Measurements from ENCODE around the gene KLHL29.
"Not testable (repeated sequence)": the region's sequence is repeated elsewhere in the genome, so short reads cannot be mapped to it uniquely, and the experiment has no call there.

KLHL29 gene

DNA sequence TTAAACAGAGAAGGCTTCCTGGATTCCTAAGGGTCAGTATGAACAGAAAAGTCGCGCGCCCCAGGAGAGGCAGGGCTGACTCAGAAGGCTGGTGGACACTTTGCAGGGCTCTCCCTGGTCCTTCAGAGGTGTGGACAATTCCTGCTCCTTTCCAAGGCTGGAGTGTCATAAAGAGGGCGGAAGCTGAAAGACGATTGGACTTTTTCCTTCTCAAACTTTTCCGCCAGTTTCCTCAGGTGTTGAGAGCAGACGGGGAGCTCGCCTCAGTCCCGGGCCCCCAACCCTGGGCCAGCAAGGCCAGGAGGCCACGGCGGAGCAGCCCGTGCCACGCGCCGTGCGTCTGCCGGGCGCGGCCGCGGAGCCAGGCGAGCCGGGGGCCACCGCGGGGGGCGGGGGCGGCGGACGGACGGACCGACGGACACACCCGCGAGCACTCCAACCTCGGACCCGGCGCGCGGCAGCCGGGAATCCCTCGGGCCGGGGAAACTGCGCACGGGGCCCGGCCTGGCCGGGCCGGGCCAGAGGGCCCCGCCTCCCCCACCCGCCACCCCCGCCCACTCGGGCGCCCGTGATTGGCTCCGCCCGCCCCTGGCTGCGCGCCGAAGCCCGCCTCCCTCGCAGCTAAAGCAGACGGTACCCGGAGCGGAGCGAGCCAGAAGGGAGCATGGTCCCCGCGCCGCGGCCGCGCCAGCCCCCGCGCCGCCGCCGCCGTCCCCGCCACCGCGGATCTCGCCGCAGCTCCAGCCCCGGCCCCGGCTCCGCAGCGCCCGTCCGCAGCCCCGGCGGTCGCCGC is at the start of gene KLHL29:
KLHL29 (plus strand) TSS at position 629 of the 793 bp plus-strand sequence. CDS start 177,018 bp downstream, outside the sequence.
- peak; percentile 85 for DNase-seq
- in situ Hi-C loops (cut with HindIII; ENCODE audit: low pct_ligation_motif_present, low pct_unique_long_range_greater_than_20kb, low sequenced_read_pairs): no loop called here

GRCh38 chr2:23335550-23335949 is 49.4 kb upstream of the KLHL29 start:
- in situ Hi-C loops (cut with HindIII; ENCODE audit: low pct_ligation_motif_present, low pct_unique_long_range_greater_than_20kb, low sequenced_read_pairs): no loop called here
- DNase-seq: no peak

DNA sequence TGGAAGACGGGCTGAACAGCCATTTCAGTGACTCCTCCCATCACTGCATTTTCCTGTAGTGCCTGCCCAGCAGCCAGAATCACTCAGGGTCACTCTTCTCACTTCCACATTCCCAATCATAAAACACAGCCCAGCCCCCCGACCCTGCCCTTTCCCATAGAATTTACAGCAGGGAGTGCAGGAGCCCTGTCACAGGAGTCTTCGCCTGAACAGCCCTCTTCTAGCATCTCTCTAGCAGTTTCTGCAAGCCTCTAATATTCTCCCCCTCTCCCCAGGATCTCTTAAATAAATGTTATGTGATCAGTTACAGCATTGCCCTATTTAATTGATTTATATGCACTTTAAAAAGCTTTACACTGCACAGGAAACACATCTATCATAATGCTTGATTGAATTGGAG is 42.9 kb upstream of the KLHL29 start:
- DNase-seq: no peak
- in situ Hi-C loops (cut with HindIII; ENCODE audit: low pct_ligation_motif_present, low pct_unique_long_range_greater_than_20kb, low sequenced_read_pairs): no loop called here

DNA sequence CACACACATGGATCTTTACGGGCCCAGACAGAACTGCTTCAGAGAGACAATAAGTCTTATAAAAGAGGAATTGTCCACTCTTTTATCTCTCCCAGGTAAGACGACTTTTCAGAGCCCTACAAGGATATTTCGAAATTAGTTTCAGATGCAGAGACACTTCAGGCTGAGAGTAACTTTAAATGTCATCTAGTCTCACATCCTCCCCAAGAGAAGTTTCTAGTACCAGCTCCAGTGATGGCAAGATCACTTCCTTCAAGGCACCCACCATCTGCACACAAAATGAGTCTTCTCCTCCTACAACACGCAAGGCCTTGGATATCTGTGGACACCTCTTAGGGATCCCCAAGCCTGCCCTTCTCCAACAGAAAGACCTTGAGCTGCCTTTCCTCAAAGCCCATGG is 39.0 kb upstream of the KLHL29 start:
- in situ Hi-C loops (cut with HindIII; ENCODE audit: low pct_ligation_motif_present, low pct_unique_long_range_greater_than_20kb, low sequenced_read_pairs): no loop called here
- DNase-seq: no peak

DNA sequence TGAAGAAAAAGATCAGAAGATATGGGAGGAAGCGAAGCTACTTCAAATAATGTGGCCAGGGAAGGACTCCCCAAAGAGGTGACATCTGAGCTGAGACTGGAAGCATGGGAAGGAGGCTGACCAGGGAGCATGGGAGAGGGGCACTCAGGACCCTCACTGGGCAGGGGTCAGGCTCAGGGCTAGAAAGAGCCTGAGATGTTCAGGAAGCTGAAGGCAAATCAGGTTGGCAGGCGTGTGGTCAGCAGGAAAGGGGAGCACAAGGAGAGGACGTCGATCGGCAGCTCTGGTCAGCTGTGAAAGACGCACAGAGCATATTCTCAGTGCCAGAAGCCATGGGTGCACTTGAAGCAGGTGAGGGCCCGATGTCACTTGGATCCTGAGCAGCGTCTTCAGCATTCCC is 38.2 kb upstream of the KLHL29 start:
- DNase-seq: no peak
- in situ Hi-C loops (cut with HindIII; ENCODE audit: low pct_ligation_motif_present, low pct_unique_long_range_greater_than_20kb, low sequenced_read_pairs): no loop called here

- in situ Hi-C loops (cut with HindIII; ENCODE audit: low pct_ligation_motif_present, low pct_unique_long_range_greater_than_20kb, low sequenced_read_pairs): no loop called here
- DNase-seq: no peak
Measured at GRCh38 chr2:23347471-23348092, 37.4 kb upstream of the KLHL29 start.

- DNase-seq; in situ Hi-C loops (cut with HindIII; ENCODE audit: low pct_ligation_motif_present, low pct_unique_long_range_greater_than_20kb, low sequenced_read_pairs): not testable (repeated sequence)
Measured at GRCh38 chr2:23348093-23348481, 36.9 kb upstream of the KLHL29 start.

DNA sequence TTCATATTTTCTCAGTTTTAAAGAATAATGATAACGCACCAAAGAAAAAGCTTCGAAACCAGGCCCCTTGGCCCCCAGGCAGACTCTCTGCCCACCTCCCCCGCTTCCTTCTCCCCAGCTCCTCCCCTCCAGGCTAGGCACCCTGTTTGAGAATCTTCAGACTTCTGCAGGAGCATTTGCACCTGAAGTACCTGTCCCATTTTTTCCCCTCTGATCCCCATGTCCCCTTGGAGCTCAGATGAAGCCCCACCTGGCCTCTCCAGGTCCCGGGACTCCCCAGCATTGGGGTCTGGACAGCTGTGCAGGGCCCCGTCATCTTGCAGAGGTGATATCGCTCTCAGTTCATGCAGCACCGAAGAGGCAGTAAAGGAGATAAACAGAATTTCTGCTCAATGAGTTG is 35.5 kb upstream of the KLHL29 start:
- in situ Hi-C loops (cut with HindIII; ENCODE audit: low pct_ligation_motif_present, low pct_unique_long_range_greater_than_20kb, low sequenced_read_pairs): no loop called here
- DNase-seq: no peak

DNA sequence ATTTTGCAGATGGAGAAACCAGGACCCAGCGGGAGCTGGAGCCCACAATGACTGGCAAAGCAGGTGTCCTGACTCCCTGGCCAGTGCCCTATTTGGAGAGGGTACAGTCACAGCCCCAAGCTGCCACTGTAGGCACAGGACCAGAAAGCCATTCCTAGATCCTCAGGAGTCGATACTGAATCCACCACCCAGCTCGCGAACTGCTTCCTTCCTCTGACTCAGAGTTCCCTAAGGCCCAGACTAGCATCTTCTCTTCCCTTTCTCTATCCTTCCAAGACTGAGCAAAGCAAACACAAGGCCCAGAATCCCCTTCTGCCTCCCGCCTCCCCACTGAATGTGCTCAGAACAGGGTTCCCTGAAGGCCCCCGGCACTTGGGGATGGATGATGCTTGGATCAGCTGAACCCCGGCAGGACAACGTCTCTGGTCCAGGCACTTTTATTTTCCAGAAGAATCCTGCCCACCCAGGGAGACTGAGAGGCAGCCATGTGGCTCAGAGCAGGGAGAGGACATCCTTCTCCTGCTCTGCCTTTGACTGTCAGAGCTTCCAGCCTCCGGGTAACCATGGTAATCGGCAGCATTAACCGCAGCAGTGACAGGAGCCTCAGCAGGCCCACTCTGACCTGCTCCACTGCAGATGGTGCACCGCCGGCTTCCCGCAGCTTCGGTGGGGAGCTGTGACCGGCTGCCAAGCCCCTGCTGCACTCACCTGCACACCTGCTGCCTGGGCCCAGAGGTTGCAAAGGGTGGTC is 34.8 kb upstream of the KLHL29 start:
- in situ Hi-C loops (cut with HindIII; ENCODE audit: low pct_ligation_motif_present, low pct_unique_long_range_greater_than_20kb, low sequenced_read_pairs): no loop called here
- no peak for DNase-seq

DNA sequence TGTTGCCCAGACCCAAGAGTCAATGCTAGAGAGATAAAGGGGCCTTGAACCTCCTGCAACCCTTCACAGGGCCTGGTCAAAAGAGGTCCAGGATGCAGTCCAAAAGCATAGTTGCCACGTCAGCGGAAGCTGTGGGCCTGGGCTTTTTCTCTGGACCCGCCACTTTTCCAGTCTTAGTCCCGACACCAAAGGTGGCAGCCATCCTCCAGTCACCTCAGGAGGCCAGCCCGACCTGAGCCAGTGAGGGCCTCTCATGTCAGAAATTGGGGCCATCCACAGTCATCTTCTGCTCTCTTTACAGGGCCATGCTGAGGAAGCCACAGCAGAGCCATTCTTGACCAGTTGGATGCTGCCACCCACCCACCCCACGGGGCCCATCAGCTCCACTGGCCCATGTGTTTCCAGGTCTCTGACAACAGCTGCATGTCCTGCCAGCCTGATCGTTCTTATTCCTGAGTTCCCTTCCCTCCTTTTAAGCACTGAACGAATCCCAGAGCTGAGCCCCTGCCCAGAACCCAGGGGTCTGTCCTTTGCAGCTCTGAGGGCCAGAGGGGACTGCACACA is 34.1 kb upstream of the KLHL29 start:
- in situ Hi-C loops (cut with HindIII; ENCODE audit: low pct_ligation_motif_present, low pct_unique_long_range_greater_than_20kb, low sequenced_read_pairs): no loop called here
- no peak for DNase-seq

GRCh38 chr2:23351388-23352141 is 33.4 kb upstream of the KLHL29 start:
- in situ Hi-C loops (cut with HindIII; ENCODE audit: low pct_ligation_motif_present, low pct_unique_long_range_greater_than_20kb, low sequenced_read_pairs): no loop called here
- DNase-seq: peak; percentile 72

DNA sequence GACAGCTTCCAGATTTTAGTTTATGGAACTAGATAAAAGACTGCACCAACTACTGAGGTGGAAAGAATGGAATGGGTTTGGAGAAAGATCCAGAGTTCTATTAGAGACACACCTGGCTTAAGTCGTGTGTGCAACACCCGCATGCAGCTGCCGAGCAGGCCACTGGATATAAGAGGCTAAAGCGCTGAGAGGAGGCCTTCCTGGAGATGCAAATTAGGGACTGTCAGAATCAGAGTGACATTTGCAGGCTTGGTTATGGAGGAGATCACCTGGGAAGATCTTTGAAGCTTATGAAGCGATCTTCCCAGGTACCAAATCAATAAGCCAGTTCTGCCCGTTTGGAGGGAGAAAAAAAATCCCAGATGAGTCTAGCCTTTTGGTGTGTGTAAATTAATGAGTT is 30.4 kb upstream of the KLHL29 start:
- no peak for DNase-seq
- in situ Hi-C loops (cut with HindIII; ENCODE audit: low pct_ligation_motif_present, low pct_unique_long_range_greater_than_20kb, low sequenced_read_pairs): no loop called here

GRCh38 chr2:23355001-23355400 is 30.0 kb upstream of the KLHL29 start:
- in situ Hi-C loops (cut with HindIII; ENCODE audit: low pct_ligation_motif_present, low pct_unique_long_range_greater_than_20kb, low sequenced_read_pairs): no loop called here
- DNase-seq: no peak

GRCh38 chr2:23356711-23357110 is 28.3 kb upstream of the KLHL29 start:
- in situ Hi-C loops (cut with HindIII; ENCODE audit: low pct_ligation_motif_present, low pct_unique_long_range_greater_than_20kb, low sequenced_read_pairs): no loop called here
- DNase-seq: no peak

- no peak for DNase-seq
- in situ Hi-C loops (cut with HindIII; ENCODE audit: low pct_ligation_motif_present, low pct_unique_long_range_greater_than_20kb, low sequenced_read_pairs): no loop called here
Measured at GRCh38 chr2:23359631-23360567, 25.1 kb upstream of the KLHL29 start.

DNA sequence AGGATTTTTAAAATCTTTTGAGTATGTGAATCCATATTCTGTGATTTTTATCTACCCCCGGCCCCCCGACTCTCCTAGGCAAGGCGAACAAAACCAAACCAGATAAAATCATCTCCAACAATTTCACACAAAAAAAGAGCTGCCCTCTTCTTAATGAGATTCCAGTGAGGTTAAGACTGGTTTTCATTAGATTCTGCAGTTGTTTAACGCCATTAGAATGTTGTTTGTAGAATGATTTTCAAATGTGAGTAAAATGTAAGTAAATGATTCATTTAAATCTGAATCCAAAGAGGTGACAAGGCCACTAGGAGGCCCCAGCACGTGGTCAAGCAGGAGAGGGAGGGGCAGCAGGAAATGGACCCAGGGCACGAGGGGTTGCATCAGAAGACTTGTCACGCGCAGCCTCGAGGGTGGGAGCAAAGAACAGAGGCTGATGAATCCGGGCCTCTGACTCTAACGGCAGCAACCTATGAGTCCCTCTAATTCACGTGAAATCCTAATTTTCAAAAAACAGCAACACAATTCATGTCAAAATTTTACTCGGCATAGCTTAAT is 24.3 kb upstream of the KLHL29 start:
- in situ Hi-C loops (cut with HindIII; ENCODE audit: low pct_ligation_motif_present, low pct_unique_long_range_greater_than_20kb, low sequenced_read_pairs): no loop called here
- no peak for DNase-seq

DNA sequence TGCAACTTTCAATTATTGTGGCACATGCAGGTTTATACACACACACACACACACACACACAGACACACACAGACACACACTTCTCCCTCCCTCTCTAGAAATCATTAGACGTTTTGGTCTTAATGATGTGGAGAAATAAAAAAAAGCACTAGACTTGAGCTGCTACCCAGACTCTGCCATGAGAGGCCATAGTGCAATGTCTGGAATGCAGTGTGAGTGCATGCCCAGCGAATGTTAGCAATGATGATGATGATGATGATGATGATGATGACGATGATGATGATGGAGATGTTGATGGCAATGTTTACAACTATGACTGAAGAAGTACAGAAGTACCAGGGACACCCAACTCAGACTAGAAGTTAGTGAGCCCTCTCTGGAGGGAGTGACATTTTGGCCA is 23.8 kb upstream of the KLHL29 start:
- in situ Hi-C loops (cut with HindIII; ENCODE audit: low pct_ligation_motif_present, low pct_unique_long_range_greater_than_20kb, low sequenced_read_pairs): no loop called here
- no peak for DNase-seq
